Glomerular visceral epithelial cell (primary cell): ENCODE results near the gene TBC1D9B.

Experiments used
- DNase-seq: peaks from one replicate; pipeline ENCODE4 v3.0.0-alpha.2; 2016; ENCODE audit errors: extremely low spot score

The TBC1D9B gene

GRCh38 chr5:179820483-179821297, 87.0 kb downstream of the TBC1D9B start, which contains the start of gene SQSTM1:
SQSTM1 (plus strand) TSS chr5:179820905; CDS start chr5:179820937, 32 bp downstream.
- DNase-seq = peak; percentile 86

GRCh38 chr5:179820127-179820482, 87.6 kb downstream of the TBC1D9B start:
- DNase-seq = no peak

GRCh38 chr5:179819296-179820126, 88.2 kb downstream of the TBC1D9B start:
- peak; percentile 85 for DNase-seq

- DNase-seq = peak; percentile 97
These were observed 88.9 kb downstream of the TBC1D9B start for GRCh38 chr5:179818746-179819295.

- no peak for DNase-seq
These were observed 89.6 kb downstream of the TBC1D9B start for GRCh38 chr5:179817890-179818745.

GRCh38 chr5:179817470-179817840, 90.2 kb downstream of the TBC1D9B start:
- no peak for DNase-seq

- DNase-seq = no peak
These were observed 90.8 kb downstream of the TBC1D9B start for GRCh38 chr5:179816796-179817469.

- no peak for DNase-seq
These were observed 91.3 kb downstream of the TBC1D9B start for GRCh38 chr5:179816401-179816795.

- no peak for DNase-seq
These were observed 92.0 kb downstream of the TBC1D9B start for GRCh38 chr5:179815491-179816249.

GRCh38 chr5:179814090-179814489, 93.6 kb downstream of the TBC1D9B start:
- no peak for DNase-seq

- DNase-seq = no peak
These were observed 94.6 kb downstream of the TBC1D9B start for GRCh38 chr5:179812997-179813607.

GRCh38 chr5:179812135-179812825, 95.4 kb downstream of the TBC1D9B start:
- DNase-seq = no peak
